GM21381 (cell line): ENCODE measurements around the gene GPR78.
"Not testable (repeated sequence)": the region's sequence is repeated elsewhere in the genome, so short reads cannot be mapped to it uniquely, and the experiment has no call there.

Experiments used
- ATAC-seq: cut with Tn5 transposase; IDR thresholded peaks from one replicate; pipeline ENCODE4 v1.9.1; 2021; ENCODE audit warnings: mild to moderate bottlenecking, moderate library complexity; ENCODE audit not compliant: unreplicated experiment

Gene GPR78

DNA sequence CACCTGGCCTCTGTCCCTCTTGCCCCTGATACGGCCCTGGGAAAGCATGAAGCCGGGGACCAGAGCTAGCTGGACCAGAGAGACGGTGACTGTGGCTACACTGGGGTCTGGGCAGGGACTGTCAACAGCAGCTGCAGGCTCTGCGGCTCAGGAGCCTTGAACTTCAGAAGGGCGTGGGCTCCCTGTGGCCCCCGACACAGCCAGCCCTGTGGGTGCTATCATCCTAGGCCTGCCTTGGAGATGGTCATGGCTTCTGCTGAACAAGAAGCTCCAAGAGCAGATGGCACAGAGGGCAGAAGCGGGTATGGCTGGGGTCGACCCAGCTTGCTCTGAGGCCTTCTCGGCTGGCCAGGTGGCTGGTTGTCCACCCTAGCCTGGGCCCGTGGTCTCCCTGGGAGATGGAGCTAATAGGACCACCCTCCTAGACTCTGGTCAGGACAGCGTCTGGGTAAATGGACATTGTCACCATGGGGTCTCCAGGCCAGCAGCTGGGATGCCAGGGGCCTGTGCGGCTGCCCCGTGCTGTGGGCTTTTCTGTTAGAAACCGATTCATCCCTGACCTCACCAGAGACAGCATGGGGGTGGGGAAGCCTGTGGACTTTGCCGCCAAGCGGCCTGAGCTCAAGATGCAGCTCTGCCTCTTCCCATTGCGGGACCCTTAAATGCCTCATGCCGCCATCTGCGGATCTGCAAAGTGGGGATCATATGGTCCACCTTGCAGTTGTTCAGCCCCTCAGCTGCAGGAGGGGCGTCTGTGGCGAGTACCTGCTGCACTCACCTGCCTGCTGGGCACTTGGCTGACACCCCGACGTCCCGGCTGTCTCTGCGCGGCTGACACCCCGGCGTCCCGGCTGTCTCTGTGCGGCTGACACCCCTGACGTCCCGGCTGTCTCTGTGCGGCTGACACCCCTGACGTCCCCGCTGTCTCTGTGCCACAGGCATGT lies 33.5 kb downstream of the GPR78 start:
- no peak for ATAC-seq

DNA sequence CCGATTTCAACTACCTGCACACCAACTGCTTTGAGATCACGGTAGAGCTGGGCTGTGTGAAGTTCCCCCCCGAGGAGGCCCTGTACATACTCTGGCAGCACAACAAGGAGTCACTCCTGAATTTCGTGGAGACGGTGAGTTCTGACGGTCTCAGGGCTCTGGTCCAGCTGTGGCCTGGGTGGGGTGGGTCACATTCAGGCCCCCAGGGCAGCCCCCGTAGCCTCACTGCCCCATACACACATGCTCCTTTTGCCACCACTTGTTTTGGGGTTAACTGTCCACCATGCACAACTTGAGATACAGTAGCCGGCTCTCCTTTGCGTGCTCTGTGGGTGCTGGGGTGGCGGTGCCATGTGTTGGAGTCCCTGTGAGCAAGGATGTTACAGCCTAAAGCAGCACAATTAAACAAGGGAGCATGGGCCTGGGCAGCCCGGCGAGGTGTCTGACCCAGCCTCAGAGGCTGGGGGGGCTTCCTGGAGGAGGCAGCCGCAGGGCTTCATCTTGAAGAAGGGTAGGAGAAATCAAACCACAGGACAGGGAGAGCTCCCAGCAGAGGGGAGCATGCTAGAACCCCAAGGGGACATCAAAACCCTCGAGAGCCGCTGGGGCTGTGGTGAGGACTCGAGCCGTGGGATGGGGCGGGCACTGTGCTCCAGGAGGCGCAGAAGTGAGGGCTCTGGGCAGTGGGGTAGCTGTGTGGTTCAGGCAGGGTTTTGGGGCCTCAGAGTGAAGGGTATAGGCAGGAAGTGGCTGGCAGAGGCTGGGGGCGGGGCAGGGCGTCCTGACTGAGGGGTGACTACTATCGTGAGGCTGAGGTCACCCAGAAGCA lies 34.4 kb downstream of the GPR78 start:
- no peak for ATAC-seq

DNA sequence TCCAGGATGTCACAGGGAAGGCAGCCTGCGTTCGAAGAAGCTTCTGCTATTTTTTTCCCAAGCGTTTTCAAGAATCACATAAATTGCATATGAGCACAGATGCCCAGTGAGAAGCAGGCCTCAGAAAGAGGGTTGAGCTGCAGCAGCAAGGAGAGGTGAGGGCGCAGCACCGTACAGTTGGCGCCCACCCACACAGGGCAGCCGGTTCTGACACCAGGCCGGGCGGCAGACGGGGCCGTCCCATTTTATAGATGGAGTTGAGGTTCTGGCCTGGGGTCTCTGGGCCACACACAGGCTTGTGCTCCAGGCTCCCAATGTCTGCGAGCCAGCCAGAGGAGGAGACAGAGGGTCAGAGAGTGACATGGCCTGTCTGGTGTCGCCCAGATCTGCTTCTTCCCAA lies 35.2 kb downstream of the GPR78 start:
- ATAC-seq: no peak

DNA sequence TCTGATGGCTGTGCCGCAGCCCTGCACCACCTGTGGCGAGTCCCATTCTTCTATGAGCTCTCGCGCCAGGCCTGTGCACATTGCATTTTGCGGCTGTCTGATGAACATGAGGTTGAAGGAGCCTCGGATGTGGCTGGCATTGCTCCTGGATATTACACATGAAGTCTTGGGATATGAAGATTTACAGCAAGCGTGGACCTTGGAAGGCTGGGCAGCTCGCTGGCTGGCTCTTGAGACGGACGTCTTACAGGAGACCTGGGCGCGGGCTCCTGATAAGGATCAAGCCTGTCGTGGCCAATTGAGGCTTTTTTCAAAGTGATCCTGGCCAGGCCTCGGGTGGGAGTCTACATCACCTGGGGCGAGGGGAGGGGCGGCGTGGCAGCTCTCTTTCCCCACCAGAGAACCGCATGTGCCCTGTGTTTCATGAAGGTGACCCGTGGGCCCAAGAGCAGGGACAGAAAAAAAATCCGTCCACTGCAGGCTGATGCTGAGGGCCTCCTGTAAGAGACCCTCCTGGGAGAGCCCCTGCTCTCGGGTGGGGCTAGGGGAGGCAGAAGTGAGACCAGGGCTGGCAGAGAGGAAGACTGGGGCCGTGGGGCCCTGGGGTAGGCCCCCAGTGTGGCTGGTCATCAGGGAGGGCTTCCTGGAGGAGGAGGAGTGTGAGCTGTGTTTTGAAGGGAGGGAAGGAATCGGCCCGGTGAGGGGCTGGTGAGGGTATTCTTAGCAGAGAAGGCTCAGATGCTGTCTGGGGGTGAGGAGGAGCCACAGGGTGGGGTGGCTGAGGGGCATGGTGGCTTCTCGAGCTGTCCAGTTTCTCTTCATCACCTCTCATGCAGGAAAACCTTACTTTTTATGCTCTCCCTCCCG lies 36.0 kb downstream of the GPR78 start:
- no peak for ATAC-seq

- ATAC-seq: no peak
Observed at GRCh38 chr4:8616831-8617230, 36.6 kb downstream of the GPR78 start.

GRCh38 chr4:8617486-8618040 lies 37.4 kb downstream of the GPR78 start:
- ATAC-seq: no peak

- no peak for ATAC-seq
Observed at GRCh38 chr4:8618421-8618820, 38.2 kb downstream of the GPR78 start.

GRCh38 chr4:8618961-8619720 lies 38.9 kb downstream of the GPR78 start:
- no peak for ATAC-seq

DNA sequence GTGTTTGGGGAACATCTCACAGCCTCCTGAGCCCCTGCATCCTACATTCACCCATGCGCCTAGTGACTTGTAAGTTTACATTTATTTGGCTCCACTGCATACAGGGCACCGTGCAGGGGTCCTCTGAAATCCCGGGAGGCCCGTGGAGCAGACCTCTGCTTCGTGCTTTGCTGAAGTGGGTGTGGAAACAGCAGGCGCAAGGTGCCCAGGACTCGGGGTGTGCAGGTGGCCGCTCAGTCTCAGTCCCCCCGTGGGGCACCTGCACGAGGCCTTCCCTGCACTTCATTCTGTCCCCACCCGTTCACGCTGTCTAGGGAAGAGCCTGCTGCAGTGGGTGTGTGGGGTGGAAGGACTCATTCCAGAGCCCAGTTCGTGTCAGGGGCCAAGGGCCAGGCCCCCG lies 40.9 kb downstream of the GPR78 start:
- ATAC-seq: not testable (repeated sequence)

DNA sequence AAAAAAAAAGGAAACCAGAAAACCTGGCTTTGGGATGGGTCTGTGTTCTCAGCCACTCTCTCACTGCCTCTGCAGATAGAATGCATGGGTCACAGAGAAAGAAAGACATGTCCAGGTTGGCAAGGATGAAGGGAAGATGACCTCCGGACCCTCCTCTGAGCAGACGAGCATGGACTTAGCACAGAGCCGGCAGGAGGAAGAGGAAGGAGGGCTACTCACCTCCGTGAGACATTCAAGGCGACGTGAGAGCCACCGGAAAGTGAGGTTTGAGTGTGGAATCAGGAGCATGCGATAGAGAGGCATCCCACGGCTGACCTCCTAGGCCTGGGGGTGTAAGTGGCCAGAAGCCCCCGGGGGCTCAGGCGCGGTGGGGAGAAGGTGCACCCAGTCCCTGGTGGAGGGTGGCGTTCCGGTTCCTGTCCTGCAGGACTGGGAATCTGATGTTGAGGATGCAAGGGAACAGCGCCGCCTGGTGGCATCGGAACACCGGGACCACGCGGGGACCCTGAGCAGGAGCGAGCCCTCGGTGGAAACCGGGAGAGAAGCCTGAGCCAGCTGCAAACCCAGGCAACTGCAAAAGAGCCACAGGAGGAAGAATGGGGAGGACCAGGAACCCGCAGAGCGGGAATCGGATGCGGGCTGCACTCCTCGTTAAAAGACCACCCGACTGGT lies 44.5 kb downstream of the GPR78 start:
- ATAC-seq: not testable (repeated sequence)

- not testable (repeated sequence) for ATAC-seq
Observed at GRCh38 chr4:8630240-8630905, 50.2 kb downstream of the GPR78 start.

DNA sequence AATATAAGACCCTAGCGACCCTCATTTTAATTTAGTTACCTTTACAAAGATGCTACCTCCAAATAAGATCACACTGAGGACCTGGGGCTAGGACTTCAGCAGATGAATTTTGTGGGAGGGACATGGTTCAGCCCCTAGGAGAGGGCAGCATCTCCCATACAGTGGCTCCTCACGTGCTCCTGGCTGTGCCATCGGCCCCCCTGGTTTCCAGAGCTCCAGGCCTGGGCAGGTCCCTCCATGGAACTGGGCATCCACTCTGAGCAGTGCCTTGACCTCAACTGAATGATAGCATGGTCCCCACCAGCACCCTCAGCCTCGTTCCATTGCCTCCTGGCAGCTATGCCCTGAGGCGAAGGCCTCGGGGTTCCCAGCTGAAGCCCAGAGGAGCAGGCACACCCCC lies 51.7 kb downstream of the GPR78 start:
- not testable (repeated sequence) for ATAC-seq

DNA sequence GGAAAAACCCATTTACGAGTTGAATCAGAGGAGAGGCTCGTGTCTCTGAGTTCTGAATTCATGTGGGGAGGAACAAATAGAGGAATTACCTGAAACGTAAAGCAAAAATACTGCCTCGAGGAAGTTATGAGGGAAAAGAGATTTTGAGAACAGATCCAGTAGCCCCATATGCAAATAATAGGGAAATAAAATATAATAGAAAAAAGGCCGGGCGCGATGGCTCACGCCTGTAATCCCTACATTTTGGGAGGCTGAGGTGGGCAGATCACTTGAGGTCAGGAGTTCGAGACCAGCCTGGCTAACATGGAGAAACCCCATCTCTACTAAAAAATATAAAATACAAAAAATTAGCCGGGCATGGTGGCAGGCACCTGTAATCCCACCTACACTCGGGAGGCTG lies 54.6 kb downstream of the GPR78 start:
- ATAC-seq: not testable (repeated sequence)

GRCh38 chr4:8635897-8636554 lies 55.8 kb downstream of the GPR78 start:
- ATAC-seq: not testable (repeated sequence)
